A549 (cell line): ENCODE data around the gene HBA1. TPM values are rescaled to one million over a fixed set of nuclear protein-coding genes. Genes with fewer than 3 reads are reported as not detected.

Source experiments
- ATAC-seq, 2 experiments: fragments of 200-7000 bp in 1 of 2; fragments of >200 bp in 1 of 2; cut with Nextera tagmentation in 1 of 2; cut with Tn5 transposase in 1 of 2; 3 replicates each; pipeline versions ENCODE4 v1.8.0 to v1.9.1; 2018 to 2020; ENCODE audit warnings: mild to moderate bottlenecking in 1 of 2, moderate library complexity in 1 of 2
- CTCF ChIA-PET: fragments of 300-600 bp; sonication (Branson Sonifier 250); formaldehyde crosslinking; extraction: SDS; loops from one replicate; lab custom pipeline; 2021; ENCODE audit warnings: antibody characterized with exemption, inconsistent platforms; lab: Yijun Ruan, JAX
- POLR2A ChIA-PET: fragments of 350-600 bp; formaldehyde crosslinking; extraction: SDS; loops from one replicate; lab custom pipeline; 2021; ENCODE audit warnings: antibody characterized with exemption, inconsistent platforms; lab: Yijun Ruan, JAX
- DNase-seq, 2 experiments: peaks; one replicate each; pipeline versions ENCODE4 v3.0.0 to v3.0.0-alpha.2; 2011 to 2016; ENCODE audit warnings: low read depth in 1 of 2, low spot score in 1 of 2
- FAIRE-seq: peaks from 2 replicates; lab custom pipeline; 2011; peaks lifted over from hg19 to GRCh38; lab: Jason Lieb, UNC
- H3K27ac ChIP-seq, 2 experiments: fragments of >200 bp; sonication (Bioruptor Twin); formaldehyde crosslinking; 3 replicates each; pipeline ENCODE4 v1.5.1; 2016 to 2017
- H3K4me1 ChIP-seq: fragments of >200 bp; sonication (Bioruptor Twin); formaldehyde crosslinking; 3 replicates; pipeline ENCODE4 v1.6.1; 2016
- H3K4me2 ChIP-seq: fragments of >200 bp; sonication (Bioruptor Twin); formaldehyde crosslinking; 3 replicates; pipeline ENCODE4 v1.6.1; 2016
- H3K4me3 ChIP-seq: fragments of >200 bp; sonication (Bioruptor Twin); formaldehyde crosslinking; 3 replicates; pipeline ENCODE4 v1.5.1; 2016
- H3K9me3 ChIP-seq: fragments of >200 bp; sonication (Bioruptor Twin); formaldehyde crosslinking; 3 replicates; pipeline ENCODE4 v1.6.1; 2016
- BHLHE40 ChIP-seq: IDR thresholded peaks from 2 replicates; pipeline ENCODE4 v1.6.1; 2012; ENCODE audit warnings: low read depth, low read length, inconsistent platforms
- CBX2 ChIP-seq: fragments of 200-600 bp; sonication (generic); IDR thresholded peaks from 2 replicates; pipeline ENCODE4 v1.6.1; 2016; ENCODE audit warnings: low read depth, mild to moderate bottlenecking, borderline replicate concordance
- CBX8 ChIP-seq: fragments of 200-600 bp; sonication (generic); IDR thresholded peaks from 2 replicates; pipeline ENCODE4 v1.6.1; 2016
- CEBPB ChIP-seq, 2 experiments: fragments of >200 bp in 1 of 2; sonication (Bioruptor Twin) in 1 of 2; formaldehyde crosslinking in 1 of 2; IDR thresholded peaks; 2 replicates each; pipeline ENCODE4 v1.6.1; 2012 to 2016
- CHD2 ChIP-seq: fragments of 150-350 bp; IDR thresholded peaks from 2 replicates; pipeline ENCODE4 v1.6.1; 2014; ENCODE audit warnings: low read length; ENCODE audit not compliant: partially characterized antibody
- EHMT2 ChIP-seq: fragments of 200-600 bp; sonication (generic); IDR thresholded peaks from 2 replicates; pipeline ENCODE4 v1.6.1; 2016; ENCODE audit warnings: antibody characterized with exemption, low read depth, mild to moderate bottlenecking, moderate library complexity
- ELK1 ChIP-seq: fragments of 150-350 bp; IDR thresholded peaks from 2 replicates; pipeline ENCODE4 v1.6.1; 2014; ENCODE audit warnings: low read depth, mild to moderate bottlenecking, low read length
- EP300 ChIP-seq, 2 experiments: fragments of >200 bp; sonication (Bioruptor Twin); formaldehyde crosslinking; IDR thresholded peaks; 2 replicates in 1 of 2; 3 replicates in 1 of 2; pipeline ENCODE4 v1.6.1; 2016 to 2017
- ESRRA ChIP-seq: fragments of 150-350 bp; IDR thresholded peaks from 2 replicates; pipeline ENCODE4 v1.6.1; 2014; ENCODE audit warnings: mild to moderate bottlenecking, low read length, borderline replicate concordance
- FOSL2 ChIP-seq, 2 experiments: fragments of 450-650 bp in 1 of 2; fragments of >200 bp in 1 of 2; sonication (Bioruptor Twin) in 1 of 2; formaldehyde crosslinking; IDR thresholded peaks; 2 replicates each; pipeline versions ENCODE4 v1.5.0 to v1.6.1; 2016 to 2020; ENCODE audit warnings: mild to moderate bottlenecking in 1 of 2, moderate library complexity in 1 of 2
- FOXS1 ChIP-seq: fragments of 250-450 bp; sonication (Bioruptor Pico); IDR thresholded peaks from 2 replicates; pipeline ENCODE4 v1.5.0; 2020; ENCODE audit warnings: mild to moderate bottlenecking, moderate library complexity
- HDAC2 ChIP-seq: fragments of 200-600 bp; sonication (generic); IDR thresholded peaks from 2 replicates; pipeline ENCODE4 v1.6.1; 2016
- HES2 ChIP-seq: fragments of >200 bp; sonication (Bioruptor Twin); formaldehyde crosslinking; IDR thresholded peaks from 2 replicates; pipeline ENCODE4 v1.6.1; 2016
- MYC ChIP-seq: IDR thresholded peaks from 2 replicates; pipeline ENCODE4 v1.6.1; 2012; ENCODE audit warnings: mild to moderate bottlenecking, inconsistent platforms, low read length, improper control_type of control experiment, borderline replicate concordance
- NFE2L2 ChIP-seq: fragments of 150-350 bp; conservative IDR thresholded peaks from 2 replicates; pipeline ENCODE4 v1.6.1; 2014; ENCODE audit warnings: low read length
- POLR2AphosphoS2 ChIP-seq: conservative IDR thresholded peaks from 2 replicates; pipeline ENCODE4 v1.6.1; 2012; ENCODE audit warnings: low read length, improper control_type of control experiment, inconsistent platforms
- RARB ChIP-seq: fragments of 250-450 bp; sonication (Bioruptor Pico); IDR thresholded peaks from 2 replicates; pipeline ENCODE4 v1.8.0; 2021; ENCODE audit warnings: mild to moderate bottlenecking, moderate library complexity
- REST ChIP-seq: fragments of 200-600 bp; sonication (generic); IDR thresholded peaks from 2 replicates; pipeline ENCODE4 v1.6.1; 2016; ENCODE audit warnings: antibody characterized with exemption, mild to moderate bottlenecking, moderate library complexity
- RNF2 ChIP-seq: fragments of 200-600 bp; sonication (generic); IDR thresholded peaks from 2 replicates; pipeline ENCODE4 v1.6.1; 2016; ENCODE audit warnings: low read depth, mild to moderate bottlenecking, antibody characterized with exemption, moderate library complexity, borderline replicate concordance
- SREBF2 ChIP-seq: fragments of 450-650 bp; IDR thresholded peaks from 2 replicates; pipeline ENCODE4 v1.6.1; 2014; ENCODE audit warnings: mild to moderate bottlenecking, moderate library complexity
- ZSCAN20 ChIP-seq: fragments of 250-450 bp; sonication (Bioruptor Pico); IDR thresholded peaks from 2 replicates; pipeline ENCODE4 v1.8.0; 2022; ENCODE audit warnings: mild to moderate bottlenecking, moderate library complexity
- WGBS: methylation state at CpG from one replicate; pipeline ENCODE4 v1.1.6; 2017; ENCODE audit errors: missing lambda C conversion rate; 5-methylcytosine and 5-hydroxymethylcytosine counted together
- polyA plus RNA-seq, 4 experiments: library from polyadenylated mRNA; depleted of rRNA in 3 of 4; stranded (reverse); fragments of >200 nt; fragmentation: RNase III in 1 of 4; extraction: RNeasy Plus Mini Kit Qiagen cat#74134 plus additional on column Dnase treatment in 1 of 4; gene quantifications; 2 replicates in 3 of 4; 3 replicates in 1 of 4; pipeline ENCODE4 v1.2.3, GENCODE V29; 2011 to 2017
- TF ChIP-seq, protein P1 (sequence below): IDR thresholded peaks from 2 replicates; pipeline ENCODE4 v1.6.1; 2012
- TF ChIP-seq, protein P2 (sequence below): fragments of 250-450 bp; sonication (Bioruptor Pico); IDR thresholded peaks from 2 replicates; pipeline ENCODE4 v1.5.0; 2021; ENCODE audit warnings: mild to moderate bottlenecking, moderate library complexity, borderline replicate concordance
- TF ChIP-seq, protein P3 (sequence below): IDR thresholded peaks from 2 replicates; pipeline ENCODE4 v1.6.1; 2012

Gene HBA1
- polyA plus RNA-seq, 2 of the 4 experiments (the other 2 are of a cell fraction), result 0.58 TPM; not detected in 1

DNA sequence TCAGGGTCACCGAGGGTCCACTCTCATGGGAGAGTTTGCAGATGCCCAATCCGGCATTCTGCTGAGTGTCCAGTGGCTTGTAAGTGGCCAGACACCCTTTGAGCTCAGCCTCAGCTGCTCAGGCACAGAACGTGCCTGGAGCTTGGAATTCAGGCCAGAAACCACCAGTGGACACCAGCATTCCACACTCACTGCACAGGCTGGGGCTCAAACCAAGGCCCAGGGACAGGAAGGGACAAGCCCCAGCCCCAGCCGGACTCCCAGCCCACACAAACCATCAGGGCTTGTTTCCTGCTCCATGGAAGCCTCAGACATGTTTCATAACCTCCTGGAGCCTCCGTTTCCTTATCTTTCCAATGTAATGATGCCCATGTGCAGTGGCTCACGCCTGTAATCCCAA lies 33.0 kb upstream of the HBA1 start (continued):
- TF ChIP-seq REST (no peak), FOSL2 (IDR thresholded peaks at IDR 0.05) (no peak), FOSL2 (CRISPR knock-in tag; IDR thresholded peaks at IDR 0.05) (no peak), MYC (no peak), CBX8 (no peak), RNF2 (no peak), FOXS1 (no peak), ZSCAN20 (CRISPR knock-in tag) (no peak), CHD2 (no peak), CBX2 (no peak), HDAC2 (no peak), POLR2AphosphoS2 (no peak)

DNA sequence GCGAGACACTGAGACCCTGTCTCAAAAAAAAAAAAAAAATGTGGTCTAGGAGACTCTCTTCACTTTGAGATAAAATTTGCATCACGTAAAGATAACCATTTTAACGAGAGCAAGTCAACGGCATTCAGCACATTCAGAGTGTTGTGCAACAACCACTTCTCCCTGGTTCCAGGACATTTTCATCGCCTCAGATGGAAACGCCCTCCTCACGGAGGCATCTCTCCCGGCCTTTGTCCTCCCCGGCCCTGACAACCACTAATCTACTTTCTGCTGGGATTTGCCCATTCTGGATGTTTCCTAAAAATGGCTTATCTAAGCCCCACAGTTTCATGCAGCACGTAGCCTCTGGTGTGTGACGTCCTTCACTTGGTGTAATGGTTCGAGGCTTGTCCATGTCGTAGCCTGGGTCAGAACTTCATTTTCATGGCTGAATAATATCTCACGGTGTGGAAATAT lies 31.7 kb upstream of the HBA1 start:
- H3K27ac ChIP-seq, result no peak overlapping the region
- ATAC-seq (no peak), DNase-seq (no peak), FAIRE-seq (no peak)
- H3K4me2 ChIP-seq, result no peak overlapping the region
- no peaks in the 10 kb centered on the region for H3K4me1 ChIP-seq
- WGBS, result 77% methylated on average over 14 of the region's 14 CpGs
- H3K9me3 ChIP-seq, result no peaks in the 10 kb centered on the region
- H3K4me3 ChIP-seq, result no peak overlapping the region
- CTCF ChIA-PET, result interaction anchor here (1.0 to 4.3 kb wide), 2 partner anchors 36 to 39 kb away, joined by 3 to 25 read pairs; partner anchors contain the start of gene HBQ1
- POLR2A ChIA-PET, result no interaction called here
- TF ChIP-seq CEBPB (IDR thresholded peaks at IDR 0.05), result 0 out of 4 replicates have a peak, but pooled peaks of 1 of the 2 experiments have one; percentile 14
- TF ChIP-seq MYC, result no peak
- TF ChIP-seq, protein P1, sequence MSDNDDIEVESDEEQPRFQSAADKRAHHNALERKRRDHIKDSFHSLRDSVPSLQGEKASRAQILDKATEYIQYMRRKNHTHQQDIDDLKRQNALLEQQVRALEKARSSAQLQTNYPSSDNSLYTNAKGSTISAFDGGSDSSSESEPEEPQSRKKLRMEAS, result no peak
- no peak for TF ChIP-seq EHMT2

DNA sequence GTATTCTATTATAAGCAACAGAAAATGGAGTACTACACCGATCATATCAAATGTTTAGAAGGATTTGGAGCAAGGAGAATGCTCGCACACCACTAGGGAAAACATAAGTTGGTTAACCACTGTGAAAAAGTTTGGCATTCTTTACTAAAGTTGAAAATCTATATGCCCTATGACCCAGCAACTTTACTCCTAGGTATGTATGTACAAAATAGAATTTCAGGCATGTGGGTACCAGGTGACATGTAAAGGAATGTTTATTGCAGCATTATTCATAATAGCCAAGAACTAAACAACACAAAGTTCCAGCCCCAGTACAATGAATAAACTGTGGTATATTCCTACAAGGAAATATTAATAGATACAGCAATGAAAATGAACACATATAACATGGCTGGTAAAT lies 29.8 kb upstream of the HBA1 start:
- H3K9me3 ChIP-seq, result no peaks in the 10 kb centered on the region
- H3K4me2 ChIP-seq, result no peak overlapping the region
- FAIRE-seq (no peak), DNase-seq (no peak), ATAC-seq (no peak)
- H3K4me1 ChIP-seq, result no peaks in the 10 kb centered on the region
- 63% methylated on average over 2 of the region's 2 CpGs for WGBS
- ChIA-PET CTCF (no interaction called here), POLR2A (no interaction called here)
- H3K4me3 ChIP-seq, result no peak overlapping the region
- TF ChIP-seq BHLHE40, result no peak
- no peak overlapping the region for H3K27ac ChIP-seq

DNA sequence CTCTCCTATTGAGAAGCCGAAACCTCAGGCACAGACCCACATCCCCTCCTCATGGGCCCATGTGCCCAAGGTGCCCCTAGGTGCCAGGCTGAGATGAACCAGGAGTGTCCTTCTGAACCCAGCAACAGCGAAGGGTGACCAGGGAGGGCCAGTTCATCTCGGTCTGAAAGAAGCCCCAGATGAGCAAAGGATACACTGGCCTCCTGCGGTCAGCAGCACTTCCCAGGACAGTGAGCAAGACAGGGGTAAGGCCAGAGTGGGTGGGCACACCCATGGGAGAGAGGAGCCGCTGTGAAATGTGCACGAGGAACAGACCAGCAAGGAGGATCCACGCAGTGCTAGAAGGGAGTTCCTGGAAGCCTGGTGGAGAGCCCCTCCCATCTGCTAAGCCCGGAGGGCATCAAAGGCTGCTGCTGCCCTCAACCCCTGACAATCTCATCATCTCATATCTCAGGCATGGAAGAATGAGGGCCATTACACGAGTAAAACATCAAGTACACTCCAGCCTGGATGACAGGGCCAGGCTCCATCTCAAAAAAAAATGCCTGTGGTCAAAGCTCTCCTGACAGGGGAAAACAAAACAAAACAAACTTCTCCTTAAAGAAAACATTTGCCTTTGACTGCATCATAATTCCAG lies 27.3 kb upstream of the HBA1 start:
- FAIRE-seq, result no peak
- ATAC-seq, result peak; percentile 18 to 30; a peak in 4 of 6 replicates
- WGBS, result 46% methylated on average over 7 of the region's 9 CpGs
- ChIA-PET POLR2A (interaction anchor here (0.6 kb wide), 1 partner anchor 79 kb away, joined by 4 read pairs; no protein-coding TSS in a partner anchor), CTCF (interaction anchor here (1.4 to 1.5 kb wide), 2 partner anchors 42 to 213 kb away, joined by 4 to 6 read pairs; no protein-coding TSS in a partner anchor)
- Histone ChIP-seq H3K9me3 (no peaks in the 10 kb centered on the region), H3K4me1 (no peaks in the 10 kb centered on the region), H3K27ac (no peak overlapping the region), H3K4me3 (no peak overlapping the region), H3K4me2 (no peak overlapping the region)
- DNase-seq, result no peak
- TF ChIP-seq, protein P2, sequence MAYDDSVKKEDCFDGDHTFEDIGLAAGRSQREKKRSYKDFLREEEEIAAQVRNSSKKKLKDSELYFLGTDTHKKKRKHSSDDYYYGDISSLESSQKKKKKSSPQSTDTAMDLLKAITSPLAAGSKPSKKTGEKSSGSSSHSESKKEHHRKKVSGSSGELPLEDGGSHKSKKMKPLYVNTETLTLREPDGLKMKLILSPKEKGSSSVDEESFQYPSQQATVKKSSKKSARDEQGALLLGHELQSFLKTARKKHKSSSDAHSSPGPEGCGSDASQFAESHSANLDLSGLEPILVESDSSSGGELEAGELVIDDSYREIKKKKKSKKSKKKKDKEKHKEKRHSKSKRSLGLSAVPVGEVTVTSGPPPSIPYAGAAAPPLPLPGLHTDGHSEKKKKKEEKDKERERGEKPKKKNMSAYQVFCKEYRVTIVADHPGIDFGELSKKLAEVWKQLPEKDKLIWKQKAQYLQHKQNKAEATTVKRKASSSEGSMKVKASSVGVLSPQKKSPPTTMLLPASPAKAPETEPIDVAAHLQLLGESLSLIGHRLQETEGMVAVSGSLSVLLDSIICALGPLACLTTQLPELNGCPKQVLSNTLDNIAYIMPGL (CRISPR knock-in tag), result no peak
- TF ChIP-seq NFE2L2 (no peak), ESRRA (no peak), EP300 (IDR thresholded peaks at IDR 0.05) (no peak), ELK1 (no peak), HDAC2 (no peak), HES2 (no peak), SREBF2 (no peak), RARB (CRISPR knock-in tag) (no peak)
- TF ChIP-seq, protein P3, sequence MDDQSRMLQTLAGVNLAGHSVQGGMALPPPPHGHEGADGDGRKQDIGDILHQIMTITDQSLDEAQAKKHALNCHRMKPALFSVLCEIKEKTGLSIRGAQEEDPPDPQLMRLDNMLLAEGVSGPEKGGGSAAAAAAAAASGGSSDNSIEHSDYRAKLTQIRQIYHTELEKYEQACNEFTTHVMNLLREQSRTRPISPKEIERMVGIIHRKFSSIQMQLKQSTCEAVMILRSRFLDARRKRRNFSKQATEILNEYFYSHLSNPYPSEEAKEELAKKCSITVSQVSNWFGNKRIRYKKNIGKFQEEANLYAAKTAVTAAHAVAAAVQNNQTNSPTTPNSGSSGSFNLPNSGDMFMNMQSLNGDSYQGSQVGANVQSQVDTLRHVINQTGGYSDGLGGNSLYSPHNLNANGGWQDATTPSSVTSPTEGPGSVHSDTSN, result no peak
- TF ChIP-seq, all 56 proteins: peak for 0
